Right renal cortex interstitium (tissue), 3 donors: ENCODE results near the gene MBP. TPM values are rescaled to one million over a fixed set of nuclear protein-coding genes. Genes with fewer than 3 reads are reported as not detected.

Source experiments
- DNase-seq, 3 donors: peaks; one replicate each; pipeline ENCODE4 v3.0.0-alpha.2; 2013; ENCODE audit warnings: low read depth in 3 of 3, low spot score in 2 of 3
- polyA plus RNA-seq, 3 donors: library from polyadenylated mRNA; unstranded; fragments of 120-200 nt; gene quantifications; one replicate each; pipeline ENCODE4 v1.2.1, GENCODE V29; 2013; ENCODE audit not compliant: insufficient read length in 3 of 3

Gene MBP
- polyA plus RNA-seq, 3 donors = 17.5 to 20.9 (median 17.7) TPM

- no peak for DNase-seq
Measured at GRCh38 chr18:77116201-77117080, 16.1 kb downstream of the MBP start.

GRCh38 chr18:77115192-77115953, 17.2 kb downstream of the MBP start:
- no peak for DNase-seq

DNA sequence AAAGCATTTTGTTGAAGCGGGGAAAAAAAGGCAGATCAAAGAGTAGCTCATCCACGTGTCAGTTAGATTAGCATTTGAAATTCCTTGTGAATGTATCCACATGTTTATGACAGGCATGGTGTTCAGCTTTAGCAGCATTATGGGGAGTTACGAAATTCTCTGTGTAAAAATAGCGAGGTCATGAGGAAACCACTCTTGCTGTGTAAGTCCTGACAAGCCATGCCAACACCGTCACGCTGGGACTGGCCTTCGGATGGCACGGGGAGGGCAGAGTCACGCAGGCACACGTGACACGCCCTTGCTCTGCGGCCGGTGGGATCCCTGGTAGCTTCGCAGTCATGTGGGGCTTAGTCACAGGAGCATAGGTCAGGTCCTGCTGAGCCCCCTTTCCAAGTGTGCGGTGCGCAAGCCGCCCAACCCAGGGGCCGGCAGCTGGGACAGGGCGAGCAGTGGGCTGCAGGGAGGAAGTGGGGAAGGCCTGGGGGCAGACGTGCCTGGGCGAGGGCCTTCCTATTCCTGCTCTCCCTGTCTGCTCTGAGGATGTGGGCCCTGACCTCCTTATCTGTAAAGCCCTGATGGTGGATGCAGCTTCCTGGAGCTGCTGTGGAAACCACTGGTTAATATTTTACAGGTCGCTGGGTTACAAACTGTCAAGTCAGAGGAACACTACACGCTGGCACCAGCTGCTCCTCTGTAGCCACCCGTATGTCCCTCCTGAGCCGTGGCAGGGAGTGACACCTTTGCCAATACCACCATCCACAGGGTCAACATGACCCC, 18.0 kb downstream of the MBP start:
- DNase-seq = no peak

DNA sequence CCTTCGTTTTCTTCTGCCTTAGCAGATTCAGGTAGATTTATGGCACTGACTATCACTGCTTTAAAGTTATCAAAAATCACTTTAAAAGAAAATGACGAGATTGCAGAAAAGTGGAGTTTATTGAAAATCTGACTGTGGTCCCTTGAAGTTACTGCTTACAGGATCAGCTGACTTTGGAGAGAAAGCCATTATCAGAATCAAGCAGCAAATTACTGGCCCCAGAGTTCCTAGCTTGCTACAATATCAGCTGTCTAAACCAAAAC, 18.5 kb downstream of the MBP start:
- no peak for DNase-seq

DNA sequence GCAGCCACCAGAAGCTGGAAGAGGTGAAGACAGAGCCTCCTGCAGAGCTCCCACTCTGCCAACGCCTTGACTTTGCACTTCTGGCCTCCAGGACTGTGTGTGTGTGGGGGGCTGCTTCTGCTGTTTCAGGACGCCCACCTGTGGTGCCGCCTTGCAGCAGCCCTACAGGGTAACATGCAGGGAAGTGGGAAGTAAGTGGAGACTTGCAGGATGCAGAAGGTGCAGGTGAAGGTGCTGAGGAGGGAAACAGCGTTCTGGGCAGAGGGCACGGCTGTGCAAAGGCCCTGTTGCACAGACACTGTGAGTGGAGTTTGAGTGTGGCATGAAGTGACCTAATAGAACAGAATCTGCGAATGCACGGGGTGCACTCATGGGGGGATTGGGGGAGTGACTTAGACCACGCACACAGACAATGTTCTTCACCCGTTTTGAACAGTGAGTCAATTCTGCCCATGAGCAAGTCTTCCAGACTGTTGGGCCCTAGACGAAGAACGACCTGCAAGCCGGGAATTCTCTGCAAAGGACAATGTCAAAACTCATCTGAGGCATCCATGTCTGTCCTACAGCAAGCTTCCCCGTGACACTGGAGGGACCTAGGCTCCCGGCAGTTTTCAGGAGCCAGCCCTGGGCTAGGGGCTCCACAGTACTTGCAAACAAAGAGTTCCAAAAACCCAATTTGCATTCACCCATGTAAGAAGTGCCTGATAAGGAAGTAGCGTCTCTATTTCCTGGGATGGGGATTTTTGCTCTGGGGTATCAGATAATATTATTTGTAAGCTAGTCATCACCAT, 19.0 kb downstream of the MBP start:
- no peak for DNase-seq

DNA sequence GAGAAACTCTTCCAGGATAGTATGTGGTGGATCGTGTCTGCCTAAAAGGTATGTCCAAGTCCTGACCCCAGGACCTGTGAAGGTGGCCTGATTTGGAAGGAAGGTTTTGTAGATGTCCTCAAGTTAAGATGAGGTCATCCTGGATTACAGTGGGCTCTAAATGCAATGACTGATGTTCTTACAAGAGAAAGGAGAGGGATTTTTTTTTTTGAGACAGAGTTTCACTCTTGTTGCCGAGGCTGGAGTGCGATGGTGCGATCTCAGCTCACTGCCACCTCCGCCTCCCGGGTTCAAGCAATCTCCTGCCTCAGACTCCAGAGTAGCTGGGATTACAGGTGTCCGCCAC, 19.9 kb downstream of the MBP start:
- no peak for DNase-seq

- no peak for DNase-seq
Measured at GRCh38 chr18:77111951-77112746, 20.4 kb downstream of the MBP start.

GRCh38 chr18:77111449-77111848, 21.1 kb downstream of the MBP start:
- no peak for DNase-seq

- no peak for DNase-seq
Measured at GRCh38 chr18:77110936-77111335, 21.6 kb downstream of the MBP start.

- no peak for DNase-seq
Measured at GRCh38 chr18:77110400-77110799, 22.2 kb downstream of the MBP start.

- no peak for DNase-seq
Measured at GRCh38 chr18:77109648-77110019, 22.9 kb downstream of the MBP start.

GRCh38 chr18:77108821-77109647, 23.5 kb downstream of the MBP start:
- DNase-seq = no peak

DNA sequence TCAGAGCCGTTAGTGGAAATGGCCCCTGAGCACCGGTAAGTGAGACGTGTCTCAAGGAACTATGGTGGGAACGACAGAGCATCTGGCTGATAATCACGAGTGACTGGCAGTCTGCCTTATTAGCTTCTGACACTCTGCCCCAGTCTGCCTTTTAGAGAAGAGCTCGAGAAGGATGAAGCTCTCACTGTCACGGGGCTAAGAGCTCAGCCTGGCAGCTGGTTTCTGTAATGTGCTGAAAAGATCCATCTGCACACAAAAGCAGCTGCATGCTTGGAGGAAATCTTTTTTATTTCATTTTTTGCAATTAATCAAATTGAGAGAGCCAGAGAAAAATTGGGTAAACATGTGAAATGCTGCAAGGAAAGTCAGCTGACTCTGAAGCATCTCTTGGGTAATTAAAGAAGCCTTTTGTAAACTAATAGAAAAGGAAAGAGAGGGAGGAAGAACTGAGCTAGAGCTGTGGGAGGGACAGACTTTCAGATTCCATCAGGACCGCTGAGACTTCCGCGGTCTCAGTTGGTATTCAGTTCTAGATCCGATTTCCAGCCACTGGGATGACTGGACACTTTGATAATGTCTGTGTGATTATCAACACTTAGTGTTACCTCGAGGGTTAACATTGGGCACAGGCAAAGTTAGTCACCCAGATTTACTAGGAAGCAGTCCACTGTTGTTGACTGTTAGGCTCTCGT, 24.4 kb downstream of the MBP start:
- peak in 2 of 3 donors; percentile 65 to 81 for DNase-seq

DNA sequence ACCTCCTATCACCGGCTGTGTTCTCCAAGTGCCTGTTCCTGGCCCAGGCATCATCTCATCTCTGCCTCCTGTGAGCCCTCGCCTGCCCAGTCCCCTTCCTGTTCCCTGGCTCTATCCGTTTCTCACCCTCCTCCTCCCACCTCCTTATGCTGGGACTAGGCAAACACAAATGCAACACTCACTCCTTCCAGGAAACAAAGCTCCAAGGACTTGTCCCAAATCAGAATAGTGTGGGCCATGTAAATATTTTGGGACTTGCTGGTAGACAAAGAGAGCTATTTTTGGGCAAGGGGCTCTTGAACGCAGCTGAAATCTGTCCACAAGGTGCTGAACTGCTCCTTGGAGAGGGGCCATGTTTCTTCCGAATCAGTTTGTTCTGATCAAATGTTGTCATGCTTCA, 25.3 kb downstream of the MBP start:
- no peak for DNase-seq

DNA sequence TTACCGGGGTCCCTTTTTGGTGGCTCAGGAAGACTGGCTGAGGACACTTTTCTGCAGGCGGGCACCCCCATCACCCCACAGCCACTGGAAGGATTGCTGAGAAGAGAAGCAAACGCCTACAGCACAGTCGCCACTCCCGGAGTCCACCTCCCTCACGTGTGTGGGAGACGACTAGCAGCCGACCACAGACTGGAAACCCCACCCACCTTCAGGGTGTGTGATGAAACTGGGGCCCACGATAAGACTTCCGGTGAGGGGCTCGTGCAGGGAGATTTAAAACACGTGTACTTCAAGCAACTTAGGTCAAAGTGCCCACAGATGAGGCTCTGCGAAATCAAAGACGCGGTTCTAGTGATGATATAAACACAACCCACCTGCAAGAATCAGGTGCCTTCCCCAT, 26.3 kb downstream of the MBP start:
- DNase-seq = no peak

GRCh38 chr18:77105680-77106079, 26.9 kb downstream of the MBP start:
- no peak for DNase-seq

GRCh38 chr18:77105028-77105427, 27.6 kb downstream of the MBP start:
- DNase-seq = no peak

- DNase-seq = no peak
Measured at GRCh38 chr18:77103991-77104531, 28.5 kb downstream of the MBP start.
